ENCODE data around the gene EPS8. TPM values are rescaled to one million over a fixed set of nuclear protein-coding genes. Genes with fewer than 3 reads are reported as not detected.

EPS8 gene
- total RNA-seq, 1 donor from 2014 or later = 21.2 TPM

DNA sequence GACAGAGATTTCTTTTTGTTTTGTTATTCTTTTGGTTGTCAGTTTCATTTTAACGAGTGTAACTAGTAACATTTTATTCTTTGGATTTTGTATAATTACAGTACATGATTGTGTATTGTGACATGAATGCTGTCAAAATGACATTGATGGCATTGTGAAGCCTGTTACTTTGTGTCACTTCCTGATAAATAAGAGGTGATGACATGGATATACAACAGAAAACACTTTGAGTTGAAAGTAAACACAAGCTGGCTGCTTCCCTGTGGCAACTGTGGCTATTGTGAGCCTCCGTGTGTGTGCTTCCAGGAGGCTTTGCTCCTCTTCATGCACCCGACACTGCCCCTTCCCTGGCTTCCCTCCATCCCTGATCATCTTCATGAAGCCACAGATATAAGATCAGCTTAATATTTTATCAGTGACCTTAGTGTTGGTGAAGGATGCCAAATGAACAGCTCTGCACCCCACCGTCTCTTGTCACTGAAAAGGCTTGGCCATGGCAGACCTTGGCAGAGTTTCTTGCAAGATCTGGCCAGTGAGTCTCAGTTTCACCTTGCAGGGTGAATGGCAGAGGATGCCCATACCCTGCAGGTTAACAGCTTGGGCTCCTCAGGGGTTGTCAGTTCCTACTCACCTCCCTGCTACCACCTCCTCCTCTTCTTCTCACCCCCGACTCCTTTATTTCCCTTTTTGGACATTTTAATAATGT, 191.9 kb downstream of the EPS8 start:
- DNase-seq (ENCODE audit: low spot score) = no peak
- intact Hi-C loops (cut with DNase I) = loop anchor here (5.0 kb wide), 1 partner anchor 105 kb away; no protein-coding TSS in a partner anchor

DNA sequence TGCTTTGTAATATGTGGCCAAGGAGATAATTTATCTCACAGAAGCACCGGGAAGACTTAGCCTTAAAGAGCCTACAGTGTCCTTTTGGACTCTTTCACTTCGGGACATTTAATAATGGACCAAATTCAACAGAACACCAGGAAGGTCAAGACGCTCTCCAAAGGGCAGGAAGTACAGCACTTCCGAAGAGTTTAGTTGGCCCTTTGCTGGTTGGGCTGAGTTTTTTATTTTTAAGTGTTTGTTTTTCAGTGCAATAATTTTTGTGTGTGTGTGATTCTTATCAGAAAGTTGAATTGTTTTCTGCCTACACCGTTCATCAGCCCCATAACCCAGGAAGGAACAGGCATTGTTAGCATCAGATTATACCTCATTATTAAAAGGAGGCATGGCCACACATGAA, 193.0 kb downstream of the EPS8 start:
- intact Hi-C loops (cut with DNase I) = loop anchor here (5.0 kb wide), 1 partner anchor 106 kb away; no protein-coding TSS in a partner anchor
- no peak for DNase-seq (ENCODE audit: low spot score)

DNA sequence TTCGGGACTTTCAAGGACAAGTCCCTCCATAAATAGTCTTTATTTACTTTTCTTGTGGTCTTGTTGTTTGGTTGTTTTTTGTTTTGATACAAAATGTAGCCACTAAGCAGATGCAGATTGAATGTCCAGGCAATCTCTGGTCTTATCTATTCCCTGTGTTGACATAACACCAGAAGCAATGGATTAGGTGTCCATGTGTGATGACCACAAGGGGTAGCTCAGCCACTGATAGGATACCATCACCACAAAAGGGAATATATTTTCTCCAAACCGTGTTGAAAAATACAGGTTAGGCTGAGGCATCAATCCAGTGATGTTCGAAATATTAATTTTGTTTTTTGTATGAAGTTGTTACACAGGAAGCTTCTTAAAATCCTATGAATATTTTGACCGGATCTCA, 196.3 kb downstream of the EPS8 start:
- DNase-seq (ENCODE audit: low spot score) = no peak
- intact Hi-C loops (cut with DNase I) = loop anchor here (5.0 kb wide), 1 partner anchor 34 kb away; no protein-coding TSS in a partner anchor

DNA sequence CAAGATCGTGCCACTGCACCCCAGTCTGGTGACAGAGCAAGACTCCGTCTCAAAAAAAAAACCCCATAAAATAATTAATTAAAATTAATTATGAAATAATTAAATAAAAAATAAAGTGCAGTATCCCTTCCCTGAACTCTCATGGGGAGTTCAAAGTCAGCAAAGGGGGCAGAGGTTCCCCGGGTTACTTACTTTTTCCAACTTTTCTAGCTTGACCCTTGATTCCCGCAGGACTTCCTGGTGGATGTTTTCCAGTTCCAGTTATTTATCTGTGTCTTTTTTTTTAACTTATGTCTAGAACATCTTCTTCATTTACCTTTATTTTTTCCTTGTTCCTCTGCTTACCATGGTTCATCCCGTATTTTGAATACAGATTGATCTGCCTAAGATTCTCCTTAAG, 197.4 kb downstream of the EPS8 start:
- intact Hi-C loops (cut with DNase I) = loop anchor here (2.0 to 5.0 kb wide), 2 partner anchors 35 to 307 kb away; no protein-coding TSS in a partner anchor
- no peak for DNase-seq (ENCODE audit: low spot score)

DNA sequence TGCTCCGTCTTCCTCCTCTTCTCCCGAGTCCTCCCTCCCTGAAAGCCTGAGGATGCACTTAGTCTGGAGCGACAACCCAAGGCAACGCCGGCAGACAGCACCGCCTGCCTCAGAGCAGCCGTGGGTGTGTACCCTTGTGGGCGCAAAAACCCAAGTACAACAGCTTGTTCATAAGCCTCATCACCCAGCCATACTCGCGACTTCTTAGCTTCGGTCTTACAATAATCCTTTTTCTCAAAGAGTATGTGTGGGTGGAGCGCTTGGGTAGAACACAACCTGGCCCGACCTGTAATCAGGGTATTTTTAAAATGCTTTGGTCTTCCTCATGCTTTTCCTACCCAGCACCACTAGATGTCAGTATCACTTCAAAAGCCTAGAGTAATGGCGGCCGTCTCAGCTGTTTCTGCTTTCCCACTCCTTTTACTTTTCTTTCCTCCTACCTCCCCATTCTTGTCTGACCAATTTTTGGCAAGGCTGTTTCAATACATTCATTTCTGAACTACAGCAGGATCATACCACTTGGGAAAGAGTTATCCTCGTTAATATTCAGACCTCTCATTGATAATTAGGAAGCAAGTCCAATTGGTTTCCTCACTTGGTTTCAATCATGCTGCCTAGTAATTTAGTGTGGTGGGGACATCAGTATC, 198.9 kb downstream of the EPS8 start:
- intact Hi-C loops (cut with DNase I) = loop anchor here (1.0 to 5.0 kb wide), 3 partner anchors 37 to 308 kb away; no protein-coding TSS in a partner anchor

DNA sequence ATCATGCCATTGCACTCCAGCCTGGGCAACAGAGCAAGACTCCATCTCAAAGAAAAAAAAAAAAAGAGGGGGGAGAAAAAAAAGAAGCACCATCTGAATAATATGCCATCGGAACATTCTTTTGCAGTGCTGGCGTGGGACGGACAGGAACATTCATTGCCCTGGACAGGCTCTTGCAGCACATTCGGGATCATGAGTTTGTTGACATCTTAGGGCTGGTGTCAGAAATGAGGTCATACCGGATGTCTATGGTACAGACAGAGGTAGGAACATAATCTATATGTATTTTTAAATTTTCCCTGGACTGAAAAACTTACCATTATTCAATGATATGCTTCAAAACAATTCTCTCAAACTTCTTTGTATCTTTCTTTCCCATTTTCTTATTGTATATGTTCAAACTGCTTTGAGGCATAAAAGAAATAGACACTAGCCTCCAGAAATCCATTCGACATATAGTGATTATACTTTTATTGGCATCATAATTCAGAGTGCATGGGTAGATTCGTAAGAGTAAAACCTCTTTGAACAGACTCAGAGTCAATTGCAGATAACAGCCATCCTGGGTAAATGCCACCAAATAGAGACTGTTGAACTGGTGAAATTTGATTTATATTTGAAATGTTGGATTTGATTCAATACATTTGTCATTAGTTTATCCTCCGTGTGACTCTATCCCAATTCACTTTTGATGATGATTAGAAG, 199.7 kb downstream of the EPS8 start:
- intact Hi-C loops (cut with DNase I) = loop anchor here (1.0 to 5.0 kb wide), 3 partner anchors 38 to 309 kb away; no protein-coding TSS in a partner anchor
- DNase-seq (ENCODE audit: low spot score) = no peak

More for the DNA sequence above, 198.9 kb downstream of the EPS8 start:
- no peak for DNase-seq (ENCODE audit: low spot score)

DNA sequence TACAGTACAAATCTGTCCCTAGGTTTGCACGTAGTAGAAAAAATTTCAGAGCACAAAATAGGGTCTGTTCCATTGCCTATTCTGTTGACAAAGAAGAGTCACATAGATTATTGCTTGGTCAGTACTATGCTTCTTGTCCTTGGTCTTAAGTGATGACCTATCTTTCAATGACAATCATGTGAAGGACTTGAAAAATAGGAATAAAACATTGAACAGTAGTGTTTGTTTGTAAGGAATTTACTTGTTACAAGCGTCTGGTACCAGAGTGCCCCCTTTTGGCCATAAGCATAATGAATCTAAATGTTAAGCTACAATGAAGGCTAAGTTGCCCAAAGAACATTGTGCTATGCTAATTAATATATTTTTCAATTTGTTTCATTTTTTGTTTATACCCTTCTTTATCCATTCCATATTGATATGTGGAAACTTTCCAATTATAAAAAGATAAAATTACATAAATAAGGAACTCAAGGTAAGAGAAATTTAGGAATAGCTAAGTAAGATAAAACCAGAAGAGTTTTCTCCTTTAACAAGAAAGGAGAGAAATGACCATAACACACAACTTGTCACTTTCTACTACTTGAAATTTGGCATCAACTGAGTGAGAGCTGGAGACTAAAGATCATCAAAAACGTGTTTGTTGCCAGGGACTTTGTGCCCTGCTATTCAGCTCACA, 204.7 kb downstream of the EPS8 start:
- DNase-seq (ENCODE audit: low spot score) = no peak
- intact Hi-C loops (cut with DNase I) = loop anchor here (5.0 kb wide), 2 partner anchors 52 to 307 kb away; no protein-coding TSS in a partner anchor

DNA sequence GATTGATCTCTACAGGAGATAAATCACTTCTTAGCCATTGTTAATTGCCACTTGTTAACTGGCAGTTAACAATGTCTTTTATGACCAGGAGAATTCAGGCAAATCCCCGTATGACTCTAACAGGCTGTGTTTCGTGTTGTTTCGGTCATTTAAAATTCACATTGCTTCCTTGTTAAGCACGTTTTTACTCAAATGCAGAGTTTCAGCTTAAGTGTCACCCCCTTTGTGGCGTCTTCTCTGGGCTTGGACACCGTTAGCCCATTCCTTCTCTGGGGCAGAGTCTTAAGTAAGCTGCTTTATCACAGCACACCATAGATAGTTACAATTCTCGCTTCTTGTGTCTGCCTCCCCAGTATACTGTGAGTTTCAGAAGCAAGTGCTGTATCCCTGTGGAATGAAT, 205.4 kb downstream of the EPS8 start:
- intact Hi-C loops (cut with DNase I) = loop anchor here (5.0 kb wide), 2 partner anchors 52 to 307 kb away; no protein-coding TSS in a partner anchor
- no peak for DNase-seq (ENCODE audit: low spot score)

DNA sequence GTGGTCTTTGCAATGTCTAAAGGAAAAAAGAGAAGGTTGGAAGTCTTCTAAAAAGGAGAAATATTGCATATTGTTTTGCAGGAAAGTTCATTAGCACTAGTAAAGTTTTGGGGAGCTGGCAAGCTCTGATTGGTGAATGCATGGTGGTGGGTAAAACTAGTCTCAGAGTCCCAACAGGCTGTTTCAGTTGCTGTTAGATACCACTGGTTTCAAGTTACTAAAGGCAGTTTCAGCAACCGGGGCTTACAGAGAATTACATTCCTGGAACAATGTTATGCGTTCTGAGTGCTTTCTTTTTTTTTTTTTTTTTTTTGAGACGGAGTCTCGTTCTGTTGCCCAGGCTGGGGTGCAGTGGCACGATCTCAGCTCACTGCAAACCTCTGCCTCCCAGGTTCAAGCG, 208.2 kb downstream of the EPS8 start:
- no peak for DNase-seq (ENCODE audit: low spot score)
- intact Hi-C loops (cut with DNase I) = loop anchor here (5.0 kb wide), 2 partner anchors 49 to 304 kb away; no protein-coding TSS in a partner anchor

DNA sequence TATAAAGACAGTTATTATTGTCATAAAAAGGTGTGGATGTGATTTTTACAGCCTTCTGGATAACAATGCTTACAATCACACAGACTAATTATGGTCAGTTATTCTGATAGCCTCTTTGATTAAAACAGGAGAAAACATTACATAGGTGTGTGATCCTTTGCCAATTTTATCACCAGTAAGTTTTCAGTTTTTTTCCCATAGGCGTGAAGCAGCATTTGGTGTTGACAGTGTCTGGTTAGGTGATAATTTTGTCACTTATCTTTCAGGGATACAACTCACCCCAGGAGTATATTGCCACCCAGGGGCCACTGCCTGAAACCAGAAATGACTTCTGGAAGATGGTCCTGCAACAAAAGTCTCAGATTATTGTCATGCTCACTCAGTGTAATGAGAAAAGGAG, 208.8 kb downstream of the EPS8 start:
- intact Hi-C loops (cut with DNase I) = loop anchor here (5.0 kb wide), 2 partner anchors 48 to 303 kb away; no protein-coding TSS in a partner anchor

DNA sequence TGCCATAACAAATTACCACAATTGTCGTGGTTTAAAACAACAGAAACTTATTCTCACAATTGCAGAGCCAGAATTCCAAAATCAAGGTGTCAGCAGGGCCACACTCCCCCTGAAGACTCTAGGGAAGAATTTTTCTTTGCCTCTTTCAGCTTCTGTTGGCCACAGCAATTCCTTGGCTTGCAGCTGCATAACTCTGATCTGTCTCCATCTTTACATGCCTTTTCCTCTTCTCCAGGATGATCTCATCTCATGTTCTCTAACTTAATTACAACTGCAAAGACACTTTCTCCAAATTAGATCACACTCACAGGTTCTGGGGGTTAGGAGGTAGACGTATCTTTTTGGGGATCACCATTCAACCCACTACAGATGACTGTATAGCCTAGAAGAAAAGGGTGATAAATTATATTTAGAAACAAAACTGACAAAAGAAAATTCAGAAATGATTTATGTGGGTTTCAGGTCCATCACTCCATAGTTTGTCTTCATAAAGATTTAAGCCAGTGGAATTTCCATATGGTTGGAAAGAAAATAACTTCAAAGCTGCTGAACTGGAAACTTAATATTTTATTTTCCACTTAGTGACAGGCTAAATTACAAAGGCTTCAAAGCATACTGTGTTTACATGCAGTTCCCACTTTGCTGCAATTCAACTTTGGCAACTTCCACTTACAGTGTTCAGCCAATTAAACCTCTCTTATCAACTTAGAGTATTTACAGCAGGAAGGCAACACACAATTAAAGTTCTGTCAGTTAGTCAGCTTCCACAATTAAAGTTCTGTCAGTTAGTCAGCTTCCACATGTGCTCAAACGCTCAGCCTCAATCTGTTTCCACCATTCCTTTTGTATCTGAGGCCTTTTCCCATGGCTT, 213.3 kb downstream of the EPS8 start:
- no peak for DNase-seq (ENCODE audit: low spot score)
- intact Hi-C loops (cut with DNase I) = no loop called here

More for the DNA sequence above, 208.8 kb downstream of the EPS8 start:
- no peak for DNase-seq (ENCODE audit: low spot score)

DNA sequence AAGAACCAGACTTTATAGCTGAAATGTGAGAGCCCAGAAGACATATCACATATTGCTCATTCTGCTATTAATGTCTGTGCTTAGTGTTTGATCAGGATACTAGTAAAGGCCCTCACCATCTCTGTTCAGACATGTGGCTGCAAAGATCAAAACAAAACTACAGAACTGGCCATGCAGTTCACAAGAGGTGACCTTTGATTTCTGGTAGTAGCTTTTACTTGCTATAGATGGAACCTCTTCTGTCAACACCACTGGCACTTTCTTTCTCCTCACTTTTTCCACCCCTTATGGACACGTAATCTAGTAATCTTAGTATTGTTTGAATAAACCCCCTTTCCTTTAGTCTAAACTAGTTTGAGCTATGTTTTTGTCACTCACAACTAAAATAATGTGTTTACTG, 214.8 kb downstream of the EPS8 start:
- no peak for DNase-seq (ENCODE audit: low spot score)
- intact Hi-C loops (cut with DNase I) = no loop called here

Other genes starting within 250 kb of the EPS8 start
- 102 TPM for gene STRAP, start 93.0 kb upstream of the EPS8 start, total RNA-seq
- 19.4 TPM for gene DERA, start 121.9 kb upstream of the EPS8 start, total RNA-seq

All from cardiac septum (tissue), 1 donor.